ENCODE data around the gene SMIM23. TPM values are rescaled to one million over a fixed set of nuclear protein-coding genes. Genes with fewer than 3 reads are reported as not detected.

The SMIM23 gene
- total and polyA plus RNA-seq, 4 donors = not detected

Other genes starting within 250 kb of the SMIM23 start
- gene FBXW11, start 220.8 kb downstream of the SMIM23 start, total RNA-seq = 100 to 1,000 TPM in 1 of 2 donors, 10 to 100 TPM in 1; 81.9 to 135 TPM
- gene FBXW11, start 220.8 kb downstream of the SMIM23 start, polyA plus RNA-seq (ENCODE audit: insufficient read length in 2 of 2) = 10 to 100 TPM; 72.1 to 92.3 TPM